HG02642 (cell line): Measurements from ENCODE around the gene SPAG9.
A peak's percentile ranks its signal among the peaks of the same experiment; 100 is the strongest.
"Not testable (repeated sequence)": the region's sequence is repeated elsewhere in the genome, so short reads cannot be mapped to it uniquely, and the experiment has no call there.

Source experiments
- ATAC-seq: cut with Tn5 transposase; IDR thresholded peaks from one replicate; pipeline ENCODE4 v1.9.1; 2021; ENCODE audit warnings: mild to moderate bottlenecking; ENCODE audit not compliant: unreplicated experiment, poor library complexity

The SPAG9 gene

GRCh38 chr17:51144266-51145022 lies 23.8 kb upstream of the SPAG9 start:
- no peak for ATAC-seq

- ATAC-seq = no peak
Observed at GRCh38 chr17:51142597-51142996, 21.9 kb upstream of the SPAG9 start.

GRCh38 chr17:51135956-51136355 lies 15.3 kb upstream of the SPAG9 start:
- ATAC-seq = no peak

GRCh38 chr17:51133365-51133764 lies 12.7 kb upstream of the SPAG9 start:
- ATAC-seq = no peak

GRCh38 chr17:51132964-51133319 lies 12.3 kb upstream of the SPAG9 start:
- no peak for ATAC-seq

GRCh38 chr17:51128076-51128475 lies 7.4 kb upstream of the SPAG9 start:
- ATAC-seq = no peak

GRCh38 chr17:51124640-51125503 lies 4.2 kb upstream of the SPAG9 start:
- ATAC-seq = no peak

GRCh38 chr17:51122473-51123115 lies 1.9 kb upstream of the SPAG9 start:
- ATAC-seq = not testable (repeated sequence)

GRCh38 chr17:51121620-51122472 lies 1.2 kb upstream of the SPAG9 start:
- peak; percentile 37 for ATAC-seq

GRCh38 chr17:51120357-51120738 lies 320 bp downstream of the SPAG9 start:
- peak; percentile 35 for ATAC-seq

GRCh38 chr17:51119415-51120356 lies 982 bp downstream of the SPAG9 start:
- peak; percentile 23 for ATAC-seq

- no peak for ATAC-seq
Observed at GRCh38 chr17:51118330-51119195, 2.1 kb downstream of the SPAG9 start.

- ATAC-seq = no peak
Observed at GRCh38 chr17:51115179-51115578, 5.5 kb downstream of the SPAG9 start.

GRCh38 chr17:51112303-51113222 lies 8.1 kb downstream of the SPAG9 start:
- ATAC-seq = not testable (repeated sequence)

- no peak for ATAC-seq
Observed at GRCh38 chr17:51107778-51108177, 12.9 kb downstream of the SPAG9 start.

- ATAC-seq = no peak
Observed at GRCh38 chr17:51103451-51103850, 17.2 kb downstream of the SPAG9 start.

GRCh38 chr17:51103050-51103449 lies 17.6 kb downstream of the SPAG9 start:
- ATAC-seq = no peak
